Measurements from ENCODE around the gene NAGPA. TPM values are rescaled to one million over a fixed set of nuclear protein-coding genes. Genes with fewer than 3 reads are reported as not detected.

The NAGPA gene
- total and polyA plus RNA-seq, 2 experiments from 2014 or later = 6.3 to 20.7 TPM

GRCh38 chr16:4990415-4990814, 43.3 kb downstream of the NAGPA start:
- Histone ChIP-seq H3K4me1 (ENCODE audit: insufficient read depth) (no peaks in the 10 kb centered on the region; the same call in 1 of the 2 replicates), H2AFZ (no peak overlapping the region), H3K4me3 (no peak overlapping the region), H3K9me2 (ENCODE audit: insufficient read depth) (no peaks in the 10 kb centered on the region), H3K79me2 (replicated peaks; ENCODE audit: insufficient read depth) (no peaks in the 10 kb centered on the region), H3K36me3 (ENCODE audit: insufficient read depth) (0 out of 2 replicates have a peak, but pooled peaks cover 5% of the 10 kb centered on the region), H4K20me1 (replicated peaks; ENCODE audit: insufficient read depth) (no peaks in the 10 kb centered on the region), H3K27ac (ENCODE audit: low read depth) (no peak overlapping the region), H3K27me3 (ENCODE audit: insufficient read depth) (peaks cover 23% of the 10 kb centered on the region), H3K4me2 (no peak overlapping the region), H3F3A (replicated peaks; ENCODE audit: low read depth) (no peaks in the 10 kb centered on the region)
- Mint-ChIP-seq H3K27ac (no peak overlapping the region), H3K4me3 (no peak overlapping the region), H3K36me3 (ENCODE audit: low read depth) (peaks cover 10% of the 10 kb centered on the region; the same call in 2 of the 3 replicates), H3K9me3 (no peaks in the 10 kb centered on the region; the same call in 2 of the 3 replicates), H3K27me3 (ENCODE audit: insufficient read depth, low read depth, poor library complexity) (peaks cover 28% of the 10 kb centered on the region), H3K4me1 (0 out of 3 replicates have a peak, but pooled peaks cover 2% of the 10 kb centered on the region)
- DNase-seq (ENCODE audit: low spot score) (no peak), ATAC-seq (no peak)
- TF ChIP-seq ZNF331 (CRISPR knock-in tag; IDR thresholded peaks at IDR 0.05; ENCODE audit: low read depth) = no peak
- TF ChIP-seq NANOG (IDR thresholded peaks at IDR 0.05; ENCODE audit: borderline replicate concordance) = no peak
- no peak for TF ChIP-seq ZNF114 (CRISPR knock-in tag; IDR thresholded peaks at IDR 0.05)
- no peak for TF ChIP-seq EZH2phosphoT487 (IDR thresholded peaks at IDR 0.05; ENCODE audit: unreplicated experiment)
- no peak for TF ChIP-seq POLR2AphosphoS5 (IDR thresholded peaks at IDR 0.05; ENCODE audit: low read depth)
- TF ChIP-seq JUNB (IDR thresholded peaks at IDR 0.05; ENCODE audit: unreplicated experiment) = no peak
- TF ChIP-seq ETS1 (IDR thresholded peaks at IDR 0.05) = no peak
- no peak for TF ChIP-seq CTCF (conservative IDR thresholded peaks at IDR 0.05; ENCODE audit: low read depth in 2 of 2)
- TF ChIP-seq CREB1 (CRISPR knock-in tag; IDR thresholded peaks at IDR 0.05; ENCODE audit: low read depth) = no peak
- TF ChIP-seq, protein P1, sequence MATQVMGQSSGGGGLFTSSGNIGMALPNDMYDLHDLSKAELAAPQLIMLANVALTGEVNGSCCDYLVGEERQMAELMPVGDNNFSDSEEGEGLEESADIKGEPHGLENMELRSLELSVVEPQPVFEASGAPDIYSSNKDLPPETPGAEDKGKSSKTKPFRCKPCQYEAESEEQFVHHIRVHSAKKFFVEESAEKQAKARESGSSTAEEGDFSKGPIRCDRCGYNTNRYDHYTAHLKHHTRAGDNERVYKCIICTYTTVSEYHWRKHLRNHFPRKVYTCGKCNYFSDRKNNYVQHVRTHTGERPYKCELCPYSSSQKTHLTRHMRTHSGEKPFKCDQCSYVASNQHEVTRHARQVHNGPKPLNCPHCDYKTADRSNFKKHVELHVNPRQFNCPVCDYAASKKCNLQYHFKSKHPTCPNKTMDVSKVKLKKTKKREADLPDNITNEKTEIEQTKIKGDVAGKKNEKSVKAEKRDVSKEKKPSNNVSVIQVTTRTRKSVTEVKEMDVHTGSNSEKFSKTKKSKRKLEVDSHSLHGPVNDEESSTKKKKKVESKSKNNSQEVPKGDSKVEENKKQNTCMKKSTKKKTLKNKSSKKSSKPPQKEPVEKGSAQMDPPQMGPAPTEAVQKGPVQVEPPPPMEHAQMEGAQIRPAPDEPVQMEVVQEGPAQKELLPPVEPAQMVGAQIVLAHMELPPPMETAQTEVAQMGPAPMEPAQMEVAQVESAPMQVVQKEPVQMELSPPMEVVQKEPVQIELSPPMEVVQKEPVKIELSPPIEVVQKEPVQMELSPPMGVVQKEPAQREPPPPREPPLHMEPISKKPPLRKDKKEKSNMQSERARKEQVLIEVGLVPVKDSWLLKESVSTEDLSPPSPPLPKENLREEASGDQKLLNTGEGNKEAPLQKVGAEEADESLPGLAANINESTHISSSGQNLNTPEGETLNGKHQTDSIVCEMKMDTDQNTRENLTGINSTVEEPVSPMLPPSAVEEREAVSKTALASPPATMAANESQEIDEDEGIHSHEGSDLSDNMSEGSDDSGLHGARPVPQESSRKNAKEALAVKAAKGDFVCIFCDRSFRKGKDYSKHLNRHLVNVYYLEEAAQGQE (IDR thresholded peaks at IDR 0.05; ENCODE audit: unreplicated experiment) = no peak
- TF ChIP-seq, protein P2, sequence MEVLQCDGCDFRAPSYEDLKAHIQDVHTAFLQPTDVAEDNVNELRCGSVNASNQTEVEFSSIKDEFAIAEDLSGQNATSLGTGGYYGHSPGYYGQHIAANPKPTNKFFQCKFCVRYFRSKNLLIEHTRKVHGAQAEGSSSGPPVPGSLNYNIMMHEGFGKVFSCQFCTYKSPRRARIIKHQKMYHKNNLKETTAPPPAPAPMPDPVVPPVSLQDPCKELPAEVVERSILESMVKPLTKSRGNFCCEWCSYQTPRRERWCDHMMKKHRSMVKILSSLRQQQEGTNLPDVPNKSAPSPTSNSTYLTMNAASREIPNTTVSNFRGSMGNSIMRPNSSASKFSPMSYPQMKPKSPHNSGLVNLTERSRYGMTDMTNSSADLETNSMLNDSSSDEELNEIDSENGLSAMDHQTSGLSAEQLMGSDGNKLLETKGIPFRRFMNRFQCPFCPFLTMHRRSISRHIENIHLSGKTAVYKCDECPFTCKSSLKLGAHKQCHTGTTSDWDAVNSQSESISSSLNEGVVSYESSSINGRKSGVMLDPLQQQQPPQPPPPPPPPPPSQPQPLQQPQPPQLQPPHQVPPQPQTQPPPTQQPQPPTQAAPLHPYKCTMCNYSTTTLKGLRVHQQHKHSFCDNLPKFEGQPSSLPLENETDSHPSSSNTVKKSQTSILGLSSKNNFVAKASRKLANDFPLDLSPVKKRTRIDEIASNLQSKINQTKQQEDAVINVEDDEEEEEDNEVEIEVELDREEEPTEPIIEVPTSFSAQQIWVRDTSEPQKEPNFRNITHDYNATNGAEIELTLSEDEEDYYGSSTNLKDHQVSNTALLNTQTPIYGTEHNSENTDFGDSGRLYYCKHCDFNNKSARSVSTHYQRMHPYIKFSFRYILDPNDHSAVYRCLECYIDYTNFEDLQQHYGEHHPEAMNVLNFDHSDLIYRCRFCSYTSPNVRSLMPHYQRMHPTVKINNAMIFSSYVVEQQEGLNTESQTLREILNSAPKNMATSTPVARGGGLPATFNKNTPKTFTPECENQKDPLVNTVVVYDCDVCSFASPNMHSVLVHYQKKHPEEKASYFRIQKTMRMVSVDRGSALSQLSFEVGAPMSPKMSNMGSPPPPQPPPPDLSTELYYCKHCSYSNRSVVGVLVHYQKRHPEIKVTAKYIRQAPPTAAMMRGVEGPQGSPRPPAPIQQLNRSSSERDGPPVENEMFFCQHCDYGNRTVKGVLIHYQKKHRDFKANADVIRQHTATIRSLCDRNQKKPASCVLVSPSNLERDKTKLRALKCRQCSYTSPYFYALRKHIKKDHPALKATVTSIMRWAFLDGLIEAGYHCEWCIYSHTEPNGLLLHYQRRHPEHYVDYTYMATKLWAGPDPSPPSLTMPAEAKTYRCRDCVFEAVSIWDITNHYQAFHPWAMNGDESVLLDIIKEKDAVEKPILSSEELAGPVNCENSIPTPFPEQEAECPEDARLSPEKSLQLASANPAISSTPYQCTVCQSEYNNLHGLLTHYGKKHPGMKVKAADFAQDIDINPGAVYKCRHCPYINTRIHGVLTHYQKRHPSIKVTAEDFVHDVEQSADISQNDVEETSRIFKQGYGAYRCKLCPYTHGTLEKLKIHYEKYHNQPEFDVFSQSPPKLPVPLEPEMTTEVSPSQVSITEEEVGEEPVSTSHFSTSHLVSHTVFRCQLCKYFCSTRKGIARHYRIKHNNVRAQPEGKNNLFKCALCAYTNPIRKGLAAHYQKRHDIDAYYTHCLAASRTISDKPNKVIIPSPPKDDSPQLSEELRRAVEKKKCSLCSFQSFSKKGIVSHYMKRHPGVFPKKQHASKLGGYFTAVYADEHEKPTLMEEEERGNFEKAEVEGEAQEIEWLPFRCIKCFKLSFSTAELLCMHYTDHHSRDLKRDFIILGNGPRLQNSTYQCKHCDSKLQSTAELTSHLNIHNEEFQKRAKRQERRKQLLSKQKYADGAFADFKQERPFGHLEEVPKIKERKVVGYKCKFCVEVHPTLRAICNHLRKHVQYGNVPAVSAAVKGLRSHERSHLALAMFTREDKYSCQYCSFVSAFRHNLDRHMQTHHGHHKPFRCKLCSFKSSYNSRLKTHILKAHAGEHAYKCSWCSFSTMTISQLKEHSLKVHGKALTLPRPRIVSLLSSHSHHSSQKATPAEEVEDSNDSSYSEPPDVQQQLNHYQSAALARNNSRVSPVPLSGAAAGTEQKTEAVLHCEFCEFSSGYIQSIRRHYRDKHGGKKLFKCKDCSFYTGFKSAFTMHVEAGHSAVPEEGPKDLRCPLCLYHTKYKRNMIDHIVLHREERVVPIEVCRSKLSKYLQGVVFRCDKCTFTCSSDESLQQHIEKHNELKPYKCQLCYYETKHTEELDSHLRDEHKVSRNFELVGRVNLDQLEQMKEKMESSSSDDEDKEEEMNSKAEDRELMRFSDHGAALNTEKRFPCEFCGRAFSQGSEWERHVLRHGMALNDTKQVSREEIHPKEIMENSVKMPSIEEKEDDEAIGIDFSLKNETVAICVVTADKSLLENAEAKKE (CRISPR knock-in tag; IDR thresholded peaks at IDR 0.05) = no peak
- no peak for TF ChIP-seq STAT1 (IDR thresholded peaks at IDR 0.05; ENCODE audit: unreplicated experiment)
- no peak for TF ChIP-seq EZH2 (IDR thresholded peaks at IDR 0.05; ENCODE audit: low read depth, unreplicated experiment)
